Measurements from ENCODE around the gene IP6K2.

The IP6K2 gene

DNA sequence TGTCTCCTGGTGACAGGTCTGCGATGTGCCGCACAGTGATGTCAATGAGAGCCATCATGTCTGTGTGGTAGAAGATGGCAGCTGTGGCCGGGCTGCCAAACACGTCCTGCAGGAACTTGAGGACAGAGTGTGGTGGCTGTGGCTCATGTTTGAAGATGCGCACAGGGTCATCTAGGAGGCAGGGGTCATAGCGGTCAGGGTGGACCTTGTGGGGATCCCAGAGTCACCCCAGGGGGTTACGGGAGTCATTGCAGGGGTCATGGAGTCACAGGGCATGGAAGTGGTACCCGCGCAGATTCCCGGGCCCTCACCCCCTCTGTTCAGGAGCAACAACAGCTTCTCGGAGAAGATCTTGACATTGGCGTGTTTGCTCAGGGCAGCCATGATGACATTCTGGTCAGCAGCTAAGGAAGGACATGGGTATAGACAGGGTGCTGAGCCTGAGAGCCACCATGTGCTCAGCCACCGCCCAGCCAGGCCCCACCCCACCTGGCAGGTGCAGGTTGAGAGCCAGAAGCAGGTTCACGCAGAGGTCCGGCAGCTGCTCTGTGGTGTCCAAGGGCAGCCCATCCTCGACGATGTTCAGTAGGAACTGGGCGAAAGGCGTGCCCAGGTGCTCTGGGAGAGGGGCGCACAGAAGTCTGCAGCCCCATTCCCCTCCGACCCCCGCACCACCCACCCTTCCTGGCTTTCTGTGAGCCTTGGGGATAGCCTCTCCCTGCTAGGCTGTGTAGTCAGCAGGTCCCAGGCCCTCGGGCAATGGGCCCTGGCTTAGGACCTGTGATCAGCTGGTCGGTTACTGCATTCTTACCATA is 38.2 kb downstream of the IP6K2 start:
- H3K4me3 ChIP-seq (ENCODE audit: low read depth, low read length), result no peak overlapping the region
- no peak for DNase-seq (ENCODE audit: low read depth)

DNA sequence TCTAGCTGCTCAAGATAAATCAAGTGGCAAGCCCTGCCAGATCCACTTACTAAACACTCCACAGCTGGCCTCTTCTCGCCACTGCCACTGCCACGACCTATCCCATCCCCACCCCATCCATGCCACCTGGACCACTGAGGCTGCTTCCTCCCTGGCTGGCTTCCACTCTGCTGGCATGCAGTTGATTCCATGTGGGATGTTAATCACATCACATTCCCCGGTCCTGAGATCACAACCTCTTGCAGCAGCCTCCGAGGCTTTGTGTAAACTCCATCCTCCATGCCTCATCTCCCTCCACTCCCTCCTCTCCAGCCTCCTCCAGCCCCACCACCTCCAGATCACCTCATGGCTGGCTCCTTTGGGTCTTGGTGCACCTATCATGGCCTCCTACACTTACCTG is 39.0 kb downstream of the IP6K2 start:
- H3K4me3 ChIP-seq (ENCODE audit: low read depth, low read length), result no peak overlapping the region
- TF ChIP-seq, protein P1, sequence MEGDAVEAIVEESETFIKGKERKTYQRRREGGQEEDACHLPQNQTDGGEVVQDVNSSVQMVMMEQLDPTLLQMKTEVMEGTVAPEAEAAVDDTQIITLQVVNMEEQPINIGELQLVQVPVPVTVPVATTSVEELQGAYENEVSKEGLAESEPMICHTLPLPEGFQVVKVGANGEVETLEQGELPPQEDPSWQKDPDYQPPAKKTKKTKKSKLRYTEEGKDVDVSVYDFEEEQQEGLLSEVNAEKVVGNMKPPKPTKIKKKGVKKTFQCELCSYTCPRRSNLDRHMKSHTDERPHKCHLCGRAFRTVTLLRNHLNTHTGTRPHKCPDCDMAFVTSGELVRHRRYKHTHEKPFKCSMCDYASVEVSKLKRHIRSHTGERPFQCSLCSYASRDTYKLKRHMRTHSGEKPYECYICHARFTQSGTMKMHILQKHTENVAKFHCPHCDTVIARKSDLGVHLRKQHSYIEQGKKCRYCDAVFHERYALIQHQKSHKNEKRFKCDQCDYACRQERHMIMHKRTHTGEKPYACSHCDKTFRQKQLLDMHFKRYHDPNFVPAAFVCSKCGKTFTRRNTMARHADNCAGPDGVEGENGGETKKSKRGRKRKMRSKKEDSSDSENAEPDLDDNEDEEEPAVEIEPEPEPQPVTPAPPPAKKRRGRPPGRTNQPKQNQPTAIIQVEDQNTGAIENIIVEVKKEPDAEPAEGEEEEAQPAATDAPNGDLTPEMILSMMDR (IDR thresholded peaks at IDR 0.05; ENCODE audit: low read depth, low read length, missing control alignments), result no peak
- DNase-seq (ENCODE audit: low read depth), result no peak

More for the DNA sequence above, 38.2 kb downstream of the IP6K2 start:
- TF ChIP-seq, protein P1 (IDR thresholded peaks at IDR 0.05; ENCODE audit: low read depth, low read length, missing control alignments), result no peak

DNA sequence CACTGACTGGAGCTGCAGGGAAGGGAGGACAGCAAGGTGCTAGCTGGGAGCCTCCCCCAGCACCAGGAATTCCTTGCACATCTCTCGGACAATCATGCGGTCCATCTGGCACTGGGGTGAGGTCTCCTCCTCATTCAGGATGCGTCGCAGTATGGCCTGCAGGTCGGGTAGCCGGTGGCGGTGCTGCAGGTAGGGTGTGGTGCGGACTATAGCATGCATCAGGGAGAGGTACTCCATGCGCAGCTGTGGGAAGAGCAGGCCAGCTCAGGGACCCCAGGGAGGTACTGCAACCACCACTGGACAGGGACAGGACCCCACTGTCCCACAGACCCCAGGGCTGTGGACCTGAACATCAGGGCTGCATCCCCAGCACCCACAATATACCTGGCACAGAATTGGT is 42.5 kb downstream of the IP6K2 start:
- H3K4me3 ChIP-seq (ENCODE audit: low read depth, low read length), result no peak overlapping the region
- DNase-seq (ENCODE audit: low read depth), result no peak
- TF ChIP-seq, protein P1 (IDR thresholded peaks at IDR 0.05; ENCODE audit: low read depth, low read length, missing control alignments), result no peak

DNA sequence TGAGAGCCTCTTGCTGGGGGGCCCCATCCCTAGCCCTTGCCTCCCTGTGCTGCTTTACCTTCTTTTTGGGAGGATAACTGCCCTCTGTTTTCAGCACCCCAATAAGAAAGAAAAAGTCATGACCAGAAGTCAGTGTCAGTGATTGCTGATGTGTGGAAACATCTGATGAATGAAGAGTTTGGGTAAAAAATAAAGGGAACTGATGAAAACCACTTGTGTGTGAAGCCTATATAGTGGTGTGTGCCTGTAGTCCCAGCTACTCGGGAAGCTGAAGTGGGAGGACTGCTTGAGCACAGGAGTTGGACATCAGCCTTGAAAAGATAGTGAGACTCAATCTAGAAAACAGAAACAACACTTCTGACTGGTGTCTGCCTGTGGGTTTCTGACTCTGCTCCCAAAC is 44.5 kb downstream of the IP6K2 start:
- no peak overlapping the region for H3K4me3 ChIP-seq (ENCODE audit: low read depth, low read length)
- TF ChIP-seq, protein P1 (IDR thresholded peaks at IDR 0.05; ENCODE audit: low read depth, low read length, missing control alignments), result no peak
- no peak for DNase-seq (ENCODE audit: low read depth)

DNA sequence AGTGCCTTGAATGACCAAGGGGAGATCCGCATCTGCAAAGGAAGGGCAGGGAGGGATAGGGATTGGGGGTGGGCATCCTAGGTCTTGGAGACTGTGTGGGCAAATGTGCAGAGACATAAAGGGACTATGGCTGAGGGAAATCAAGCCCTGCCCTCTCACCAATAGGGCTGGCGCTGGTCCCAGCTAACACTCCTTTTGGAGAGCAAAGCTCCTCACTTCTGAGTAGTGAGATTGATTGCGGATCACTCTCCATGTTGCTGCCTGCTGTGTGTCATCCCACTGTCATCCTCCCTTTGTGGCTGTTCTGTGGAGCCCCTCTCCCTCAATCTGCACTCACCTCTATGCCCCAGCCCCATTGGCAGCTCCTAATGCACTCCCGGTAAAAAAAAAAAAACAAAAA is 52.1 kb downstream of the IP6K2 start:
- TF ChIP-seq, protein P1 (IDR thresholded peaks at IDR 0.05; ENCODE audit: low read depth, low read length, missing control alignments), result no peak
- DNase-seq (ENCODE audit: low read depth), result no peak
- H3K4me3 ChIP-seq (ENCODE audit: low read depth, low read length), result no peak overlapping the region

DNA sequence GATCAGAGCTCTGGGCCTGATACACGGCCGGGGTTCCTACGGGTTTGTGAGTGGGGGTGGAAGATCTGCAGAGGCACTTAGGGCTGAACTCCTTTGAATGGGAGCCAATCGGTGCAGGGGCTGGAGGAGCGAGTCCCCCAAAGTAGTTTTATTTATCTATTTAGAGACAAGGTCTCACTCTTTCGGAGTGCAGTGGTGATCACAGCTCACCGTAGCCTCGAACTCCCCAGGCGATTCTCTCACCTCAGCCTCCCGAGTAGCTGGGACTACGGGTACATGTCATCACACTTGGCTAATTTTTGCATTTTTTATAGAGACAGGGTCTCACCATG is 52.7 kb downstream of the IP6K2 start:
- no peak overlapping the region for H3K4me3 ChIP-seq (ENCODE audit: low read depth, low read length)

More for the DNA sequence above, 52.7 kb downstream of the IP6K2 start:
- TF ChIP-seq, protein P1 (IDR thresholded peaks at IDR 0.05; ENCODE audit: low read depth, low read length, missing control alignments), result no peak
- no peak for DNase-seq (ENCODE audit: low read depth)
